ENCODE data around the gene SNRNP48. TPM values are rescaled to one million over a fixed set of nuclear protein-coding genes. Genes with fewer than 3 reads are reported as not detected.

Gene SNRNP48
- polyA plus RNA-seq, 1 donor from 2014 or later: 17.5 TPM

DNA sequence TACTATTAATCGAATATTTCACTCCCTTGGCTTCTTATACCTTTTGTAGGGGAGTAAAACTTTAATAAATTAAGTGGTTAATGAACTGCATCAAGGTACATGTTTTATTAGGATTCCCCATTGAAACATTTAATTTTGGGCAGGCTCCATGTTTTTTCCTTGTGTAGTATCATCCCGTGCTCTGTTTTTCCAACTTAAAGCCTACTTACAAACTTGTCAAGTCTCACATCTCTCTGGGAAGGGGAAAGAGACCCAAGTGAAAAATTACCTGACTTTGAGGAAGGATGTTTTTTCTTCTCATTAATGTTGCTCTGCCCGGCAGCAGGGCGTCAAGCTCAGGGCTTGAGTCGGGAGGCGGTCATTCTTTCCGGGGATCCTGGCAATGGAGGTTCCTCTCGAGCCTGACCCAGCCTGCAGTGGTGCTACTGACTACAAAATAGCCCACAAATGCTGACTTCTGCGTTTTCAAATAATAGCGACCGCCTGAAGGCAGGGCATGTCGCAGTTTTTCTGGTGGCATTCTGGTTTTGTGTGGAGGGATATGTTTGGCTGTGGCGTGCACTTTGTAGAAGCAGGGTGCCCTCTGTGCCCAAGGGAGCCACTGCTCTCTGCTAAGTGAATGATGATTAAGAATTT is 46.1 kb upstream of the SNRNP48 start:
- H3K4me2 ChIP-seq (ENCODE audit: low read length): no peak overlapping the region
- H3K27ac ChIP-seq (ENCODE audit: low read length): no peak overlapping the region
- H3K9me2 ChIP-seq (ENCODE audit: insufficient read depth, low read length): no peaks in the 10 kb centered on the region
- H3K36me3 ChIP-seq (ENCODE audit: insufficient read depth, low read length): no peaks in the 10 kb centered on the region
- H3F3A ChIP-seq (ENCODE audit: insufficient read depth, low read length, poor library complexity, severe bottlenecking): no peaks in the 10 kb centered on the region
- no peaks in the 10 kb centered on the region for H3K9me3 ChIP-seq (ENCODE audit: low read length)
- H4K20me1 ChIP-seq (ENCODE audit: insufficient read depth): no peaks in the 10 kb centered on the region
- no peak overlapping the region for H3K4me3 ChIP-seq (ENCODE audit: low read length)
- no peak for TF ChIP-seq MXI1 (conservative IDR thresholded peaks at IDR 0.05; ENCODE audit: poor library complexity, severe bottlenecking)
- TF ChIP-seq, protein P1, sequence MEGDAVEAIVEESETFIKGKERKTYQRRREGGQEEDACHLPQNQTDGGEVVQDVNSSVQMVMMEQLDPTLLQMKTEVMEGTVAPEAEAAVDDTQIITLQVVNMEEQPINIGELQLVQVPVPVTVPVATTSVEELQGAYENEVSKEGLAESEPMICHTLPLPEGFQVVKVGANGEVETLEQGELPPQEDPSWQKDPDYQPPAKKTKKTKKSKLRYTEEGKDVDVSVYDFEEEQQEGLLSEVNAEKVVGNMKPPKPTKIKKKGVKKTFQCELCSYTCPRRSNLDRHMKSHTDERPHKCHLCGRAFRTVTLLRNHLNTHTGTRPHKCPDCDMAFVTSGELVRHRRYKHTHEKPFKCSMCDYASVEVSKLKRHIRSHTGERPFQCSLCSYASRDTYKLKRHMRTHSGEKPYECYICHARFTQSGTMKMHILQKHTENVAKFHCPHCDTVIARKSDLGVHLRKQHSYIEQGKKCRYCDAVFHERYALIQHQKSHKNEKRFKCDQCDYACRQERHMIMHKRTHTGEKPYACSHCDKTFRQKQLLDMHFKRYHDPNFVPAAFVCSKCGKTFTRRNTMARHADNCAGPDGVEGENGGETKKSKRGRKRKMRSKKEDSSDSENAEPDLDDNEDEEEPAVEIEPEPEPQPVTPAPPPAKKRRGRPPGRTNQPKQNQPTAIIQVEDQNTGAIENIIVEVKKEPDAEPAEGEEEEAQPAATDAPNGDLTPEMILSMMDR (IDR thresholded peaks at IDR 0.05; ENCODE audit: poor library complexity, severe bottlenecking): no peak
- no peak for TF ChIP-seq TAF1 (IDR thresholded peaks at IDR 0.05; ENCODE audit: low read depth)
- no peak for TF ChIP-seq EP300 (conservative IDR thresholded peaks at IDR 0.05; ENCODE audit: poor library complexity, severe bottlenecking)
- TF ChIP-seq, protein P2, sequence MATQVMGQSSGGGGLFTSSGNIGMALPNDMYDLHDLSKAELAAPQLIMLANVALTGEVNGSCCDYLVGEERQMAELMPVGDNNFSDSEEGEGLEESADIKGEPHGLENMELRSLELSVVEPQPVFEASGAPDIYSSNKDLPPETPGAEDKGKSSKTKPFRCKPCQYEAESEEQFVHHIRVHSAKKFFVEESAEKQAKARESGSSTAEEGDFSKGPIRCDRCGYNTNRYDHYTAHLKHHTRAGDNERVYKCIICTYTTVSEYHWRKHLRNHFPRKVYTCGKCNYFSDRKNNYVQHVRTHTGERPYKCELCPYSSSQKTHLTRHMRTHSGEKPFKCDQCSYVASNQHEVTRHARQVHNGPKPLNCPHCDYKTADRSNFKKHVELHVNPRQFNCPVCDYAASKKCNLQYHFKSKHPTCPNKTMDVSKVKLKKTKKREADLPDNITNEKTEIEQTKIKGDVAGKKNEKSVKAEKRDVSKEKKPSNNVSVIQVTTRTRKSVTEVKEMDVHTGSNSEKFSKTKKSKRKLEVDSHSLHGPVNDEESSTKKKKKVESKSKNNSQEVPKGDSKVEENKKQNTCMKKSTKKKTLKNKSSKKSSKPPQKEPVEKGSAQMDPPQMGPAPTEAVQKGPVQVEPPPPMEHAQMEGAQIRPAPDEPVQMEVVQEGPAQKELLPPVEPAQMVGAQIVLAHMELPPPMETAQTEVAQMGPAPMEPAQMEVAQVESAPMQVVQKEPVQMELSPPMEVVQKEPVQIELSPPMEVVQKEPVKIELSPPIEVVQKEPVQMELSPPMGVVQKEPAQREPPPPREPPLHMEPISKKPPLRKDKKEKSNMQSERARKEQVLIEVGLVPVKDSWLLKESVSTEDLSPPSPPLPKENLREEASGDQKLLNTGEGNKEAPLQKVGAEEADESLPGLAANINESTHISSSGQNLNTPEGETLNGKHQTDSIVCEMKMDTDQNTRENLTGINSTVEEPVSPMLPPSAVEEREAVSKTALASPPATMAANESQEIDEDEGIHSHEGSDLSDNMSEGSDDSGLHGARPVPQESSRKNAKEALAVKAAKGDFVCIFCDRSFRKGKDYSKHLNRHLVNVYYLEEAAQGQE (IDR thresholded peaks at IDR 0.05; ENCODE audit: borderline replicate concordance): no peak
- TF ChIP-seq RAD21 (conservative IDR thresholded peaks at IDR 0.05): no peak
- TF ChIP-seq POLR2AphosphoS5 (IDR thresholded peaks at IDR 0.05): no peak
- TF ChIP-seq SMC3 (conservative IDR thresholded peaks at IDR 0.05; ENCODE audit: poor library complexity): no peak
- TF ChIP-seq EZH2 (IDR thresholded peaks at IDR 0.05; ENCODE audit: borderline replicate concordance, insufficient read depth, low read length, poor library complexity, severe bottlenecking): no peak
- H2AFZ ChIP-seq (ENCODE audit: low read depth, low read length): no peak overlapping the region
- H3K79me2 ChIP-seq (replicated peaks; ENCODE audit: insufficient read depth, low read length): no peaks in the 10 kb centered on the region
- no peak overlapping the region for H3K9ac ChIP-seq (ENCODE audit: low read length)
- H3K27me3 ChIP-seq (ENCODE audit: insufficient read depth, low read depth, low read length): peaks cover 58% of the 10 kb centered on the region

DNA sequence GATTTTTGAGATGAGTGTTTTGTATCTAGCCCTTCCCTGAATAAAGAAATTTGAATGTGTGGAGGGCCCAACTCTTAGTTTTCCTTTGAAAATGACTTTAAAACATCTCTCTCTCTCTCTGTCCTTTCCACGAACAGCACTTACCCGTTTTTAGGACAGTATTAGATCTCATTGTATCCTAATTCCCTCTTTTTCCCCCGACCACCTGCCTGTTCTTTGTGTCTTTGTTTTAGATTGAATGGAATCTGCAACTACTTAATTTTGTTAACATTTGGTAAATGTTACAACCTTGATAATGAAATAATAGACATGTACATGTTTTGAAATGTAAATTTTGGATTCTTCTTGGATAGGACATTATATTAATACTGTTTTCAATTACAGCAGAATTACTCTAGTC is 45.4 kb upstream of the SNRNP48 start:
- H3K4me3 ChIP-seq (ENCODE audit: low read length): no peak overlapping the region
- no peak overlapping the region for H2AFZ ChIP-seq (ENCODE audit: low read depth, low read length)
- no peaks in the 10 kb centered on the region for H3K9me3 ChIP-seq (ENCODE audit: low read length)
- no peak overlapping the region for H3K27ac ChIP-seq (ENCODE audit: low read length)
- H3K27me3 ChIP-seq (ENCODE audit: insufficient read depth, low read depth, low read length): peaks cover 54% of the 10 kb centered on the region
- H3K36me3 ChIP-seq (ENCODE audit: insufficient read depth, low read length): no peaks in the 10 kb centered on the region
- H3K9me2 ChIP-seq (ENCODE audit: insufficient read depth, low read length): no peaks in the 10 kb centered on the region
- no peaks in the 10 kb centered on the region for H3K79me2 ChIP-seq (replicated peaks; ENCODE audit: insufficient read depth, low read length)
- no peaks in the 10 kb centered on the region for H4K20me1 ChIP-seq (ENCODE audit: insufficient read depth)
- no peak overlapping the region for H3K9ac ChIP-seq (ENCODE audit: low read length)
- no peak overlapping the region for H3K4me2 ChIP-seq (ENCODE audit: low read length)
- H3F3A ChIP-seq (ENCODE audit: insufficient read depth, low read length, poor library complexity, severe bottlenecking): no peaks in the 10 kb centered on the region
- TF ChIP-seq RAD21 (conservative IDR thresholded peaks at IDR 0.05) (no peak), EZH2 (IDR thresholded peaks at IDR 0.05; ENCODE audit: borderline replicate concordance, insufficient read depth, low read length, poor library complexity, severe bottlenecking) (no peak), EP300 (conservative IDR thresholded peaks at IDR 0.05; ENCODE audit: poor library complexity, severe bottlenecking) (no peak), SMC3 (conservative IDR thresholded peaks at IDR 0.05; ENCODE audit: poor library complexity) (no peak)
- TF ChIP-seq, protein P1 (IDR thresholded peaks at IDR 0.05; ENCODE audit: poor library complexity, severe bottlenecking): no peak

Data from neural cell (in vitro differentiated cells).